K562 (cell line): ENCODE results near the gene ARPC1A. TPM values are rescaled to one million over a fixed set of nuclear protein-coding genes. Genes with fewer than 3 reads are reported as not detected.

ENCODE experiments used
- BCOR ChIP-seq: fragments of 450-650 bp; IDR thresholded peaks from 2 replicates; pipeline ENCODE4 v1.6.1; 2016
- BRD4 ChIP-seq: fragments of 200-600 bp; sonication (generic); IDR thresholded peaks from 2 replicates; pipeline ENCODE4 v1.6.1; 2017; ENCODE audit warnings: inconsistent platforms
- CBX3 ChIP-seq, 2 experiments: IDR thresholded peaks; 1 replicate in 1 of 2; 2 replicates in 1 of 2; pipeline ENCODE4 v1.6.1; 2012; ENCODE audit warnings: inconsistent platforms in 2 of 2, low read length in 2 of 2, borderline replicate concordance in 1 of 2, control low read depth in 1 of 2
- CHD1 ChIP-seq: fragments of 200-600 bp; sonication (generic); IDR thresholded peaks from one replicate; pipeline ENCODE4 v1.6.1; 2012; ENCODE audit warnings: mild to moderate bottlenecking, moderate library complexity, low read length, inconsistent platforms
- CREBBP ChIP-seq: IDR thresholded peaks from one replicate; pipeline ENCODE4 v1.6.1; 2012; ENCODE audit warnings: low read depth, mild to moderate bottlenecking, control low read depth, inconsistent platforms, low read length
- EZH2 ChIP-seq: IDR thresholded peaks from 2 replicates; pipeline ENCODE4 v1.6.1; 2012; ENCODE audit warnings: low read depth, mild to moderate bottlenecking, inconsistent platforms, low read length, borderline replicate concordance
- FIP1L1 ChIP-seq: fragments of 200-400 bp; formaldehyde crosslinking; IDR thresholded peaks from 2 replicates; pipeline ENCODE4 v1.6.1; 2018; ENCODE audit warnings: mild to moderate bottlenecking, low read depth, low read length; ENCODE audit not compliant: poor library complexity, severe bottlenecking
- HDAC6 ChIP-seq: IDR thresholded peaks from 2 replicates; pipeline ENCODE4 v1.6.1; 2012; ENCODE audit warnings: low read depth, mild to moderate bottlenecking, control low read depth, inconsistent platforms, low read length, moderate library complexity
- HNRNPLL ChIP-seq: fragments of 200-400 bp; formaldehyde crosslinking; IDR thresholded peaks from 2 replicates; pipeline ENCODE4 v1.6.1; 2017; ENCODE audit warnings: low read length, low read depth, mild to moderate bottlenecking; ENCODE audit not compliant: poor library complexity, severe bottlenecking
- HOMEZ ChIP-seq: fragments of 250-450 bp; sonication (Bioruptor Pico); IDR thresholded peaks from 2 replicates; pipeline ENCODE4 v1.4.0; 2020; ENCODE audit warnings: mild to moderate bottlenecking, moderate library complexity
- KLF1 ChIP-seq: fragments of 450-650 bp; IDR thresholded peaks from 2 replicates; pipeline ENCODE4 v1.6.1; 2016; ENCODE audit warnings: missing genetic modification characterization, missing compliant biosample characterization
- LEF1 ChIP-seq: fragments of 450-650 bp; IDR thresholded peaks from 2 replicates; pipeline ENCODE4 v1.6.1; 2016; ENCODE audit warnings: mild to moderate bottlenecking
- PURB ChIP-seq: sonication (generic); formaldehyde crosslinking; IDR thresholded peaks from 2 replicates; pipeline ENCODE4 v1.9.0; 2021; ENCODE audit warnings: low read depth, mild to moderate bottlenecking, missing genetic modification reagents
- RAD21 ChIP-seq, 2 experiments: fragments of 250-450 bp in 1 of 2; fragments of 450-650 bp in 1 of 2; sonication (Bioruptor Pico) in 1 of 2; formaldehyde crosslinking in 1 of 2; IDR thresholded peaks in 1 of 2; conservative IDR thresholded peaks in 1 of 2; 2 replicates each; pipeline versions ENCODE4 v1.4.0 to v1.8.0; 2020 to 2022; ENCODE audit warnings: mild to moderate bottlenecking in 2 of 2, moderate library complexity in 1 of 2
- RB1 ChIP-seq: fragments of 450-650 bp; IDR thresholded peaks from 2 replicates; pipeline ENCODE4 v1.6.1; 2017; ENCODE audit warnings: low read depth, mild to moderate bottlenecking
- RBM17 ChIP-seq: fragments of 200-400 bp; formaldehyde crosslinking; IDR thresholded peaks from 2 replicates; pipeline ENCODE4 v1.6.1; 2017; ENCODE audit warnings: low read depth, mild to moderate bottlenecking, low read length, borderline replicate concordance
- RFX5 ChIP-seq: IDR thresholded peaks from 2 replicates; pipeline ENCODE4 v1.6.1; 2011; ENCODE audit warnings: low read depth, mild to moderate bottlenecking, improper control_type of control experiment, low read length
- SIRT6 ChIP-seq: IDR thresholded peaks from one replicate; pipeline ENCODE4 v1.6.1; 2012; ENCODE audit warnings: low read depth, mild to moderate bottlenecking, control low read depth, inconsistent platforms, low read length, moderate library complexity
- TRIM28 ChIP-seq: fragments of 450-650 bp; IDR thresholded peaks from 2 replicates; pipeline ENCODE4 v1.6.1; 2017
- ZNF124 ChIP-seq: sonication (generic); formaldehyde crosslinking; IDR thresholded peaks from 2 replicates; pipeline ENCODE4 v1.8.1; 2022; ENCODE audit warnings: missing genetic modification reagents
- ZNF174 ChIP-seq: fragments of 250-450 bp; sonication (Bioruptor Pico); IDR thresholded peaks from 2 replicates; pipeline ENCODE4 v1.4.0; 2020; ENCODE audit warnings: mild to moderate bottlenecking
- ZNF24 ChIP-seq: fragments of 450-650 bp; IDR thresholded peaks from 2 replicates; pipeline ENCODE4 v1.6.1; 2016
- ZNF644 ChIP-seq: fragments of 200-800 bp; sonication (Bioruptor generic); IDR thresholded peaks from 2 replicates; pipeline ENCODE4 v1.6.1; 2016; ENCODE audit warnings: low read depth, missing genetic modification characterization, missing compliant biosample characterization
- ZZZ3 ChIP-seq: fragments of 450-650 bp; IDR thresholded peaks from 2 replicates; pipeline ENCODE4 v1.6.1; 2016; ENCODE audit warnings: antibody characterized with exemption, mild to moderate bottlenecking, moderate library complexity
- polyA plus RNA-seq, 8 experiments: library from polyadenylated mRNA; depleted of rRNA in 4 of 8; stranded (reverse) in 5 of 8; unstranded in 3 of 8; fragments of >200 nt; fragmentation: Nextera tagmentation in 2 of 8; fragmentation: Illumina TruSeq in 1 of 8; extraction: Ambion mirVana in 2 of 8; extraction: Trizol in 1 of 8; gene quantifications; 2 replicates each; pipeline versions ENCODE4 v1.2.1 to v1.2.3, GENCODE V29; 2011 to 2014; ENCODE audit warnings: inconsistent platforms in 1 of 8, missing spikeins in 1 of 8
- total RNA-seq, 7 experiments: library from RNA; depleted of rRNA in 6 of 7; stranded (reverse); fragments of >200 nt in 6 of 7; fragmentation: Illumina TruSeq in 2 of 7; extraction: Trizol in 2 of 7; gene quantifications; 2 replicates each; pipeline versions ENCODE4 v1.2.1 to v1.2.3, GENCODE V29; 2011 to 2021; ENCODE audit warnings: low replicate concordance in 1 of 7
- TF ChIP-seq, protein P1 (sequence below): fragments of 450-650 bp; formaldehyde crosslinking; IDR thresholded peaks from 2 replicates; pipeline ENCODE4 v1.4.0; 2022; ENCODE audit warnings: missing genetic modification characterization
- TF ChIP-seq, protein P2 (sequence below), 2 experiments: fragments of 450-650 bp in 1 of 2; sonication (generic) in 1 of 2; formaldehyde crosslinking in 1 of 2; IDR thresholded peaks in 1 of 2; conservative IDR thresholded peaks in 1 of 2; 2 replicates each; pipeline versions ENCODE4 v1.6.1 to v1.8.1; 2016 to 2023; ENCODE audit warnings: mild to moderate bottlenecking in 2 of 2, moderate library complexity in 2 of 2, inconsistent platforms in 1 of 2, missing genetic modification reagents in 1 of 2

Gene ARPC1A
- total and polyA plus RNA-seq, 9 of the 15 experiments (the other 6 are each of a cell fraction or from before 2014, with no cell fraction given): 39.5 to 151 (median 86.1) TPM

GRCh38 chr7:99375070-99375807 is 49.5 kb downstream of the ARPC1A start (continued):
- TF ChIP-seq HOMEZ (CRISPR knock-in tag): no peak
- TF ChIP-seq BRD4: 0 out of 2 replicates have a peak, but pooled peaks have one; percentile 7
- TF ChIP-seq RB1: peak; percentile 79
- TF ChIP-seq HNRNPLL: peak; percentile 38
- TF ChIP-seq RFX5: no peak
- TF ChIP-seq HDAC6: no peak
- TF ChIP-seq TRIM28: no peak
- TF ChIP-seq, protein P1, sequence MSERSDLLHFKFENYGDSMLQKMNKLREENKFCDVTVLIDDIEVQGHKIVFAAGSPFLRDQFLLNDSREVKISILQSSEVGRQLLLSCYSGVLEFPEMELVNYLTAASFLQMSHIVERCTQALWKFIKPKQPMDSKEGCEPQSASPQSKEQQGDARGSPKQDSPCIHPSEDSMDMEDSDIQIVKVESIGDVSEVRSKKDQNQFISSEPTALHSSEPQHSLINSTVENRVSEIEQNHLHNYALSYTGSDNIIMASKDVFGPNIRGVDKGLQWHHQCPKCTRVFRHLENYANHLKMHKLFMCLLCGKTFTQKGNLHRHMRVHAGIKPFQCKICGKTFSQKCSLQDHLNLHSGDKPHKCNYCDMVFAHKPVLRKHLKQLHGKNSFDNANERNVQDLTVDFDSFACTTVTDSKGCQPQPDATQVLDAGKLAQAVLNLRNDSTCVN (CRISPR knock-in tag): no peak
- TF ChIP-seq ZNF174 (CRISPR knock-in tag): no peak
- no peak for TF ChIP-seq LEF1
- TF ChIP-seq RAD21 (CRISPR knock-in tag; conservative IDR thresholded peaks at IDR 0.05 in 1 of 2, IDR thresholded peaks at IDR 0.05 in 1 of 2): no peak
- no peak for TF ChIP-seq EZH2
- TF ChIP-seq KLF1 (tag): no peak
- no peak for TF ChIP-seq CHD1
- TF ChIP-seq SIRT6: no peak
- TF ChIP-seq PURB (CRISPR knock-in tag): no peak
- TF ChIP-seq FIP1L1: no peak
- no peak for TF ChIP-seq ZNF644 (tag)
- TF ChIP-seq RBM17: no peak
- no peak for TF ChIP-seq CBX3 (IDR thresholded peaks at IDR 0.05; ENCODE audit: borderline replicate concordance in 1 of 2, low read length in 2 of 2)
- peak; percentile 70 for TF ChIP-seq BCOR
- no peak for TF ChIP-seq ZNF24
- no peak for TF ChIP-seq CREBBP
- TF ChIP-seq ZZZ3: no peak
- TF ChIP-seq, protein P2, sequence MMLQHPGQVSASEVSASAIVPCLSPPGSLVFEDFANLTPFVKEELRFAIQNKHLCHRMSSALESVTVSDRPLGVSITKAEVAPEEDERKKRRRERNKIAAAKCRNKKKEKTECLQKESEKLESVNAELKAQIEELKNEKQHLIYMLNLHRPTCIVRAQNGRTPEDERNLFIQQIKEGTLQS (IDR thresholded peaks at IDR 0.05): no peak
- TF ChIP-seq, protein P2 (CRISPR knock-in tag; conservative IDR thresholded peaks at IDR 0.05): no peak
- TF ChIP-seq ZNF124 (CRISPR knock-in tag): no peak
